ENCODE results near the gene TLL1.

The TLL1 gene

GRCh38 chr4:166019441-166020220, 146.6 kb downstream of the TLL1 start:
- TF ChIP-seq POLR2A (IDR thresholded peaks at IDR 0.05; ENCODE audit: extremely low read depth, insufficient read length) (no peak), CTCF (IDR thresholded peaks at IDR 0.05; ENCODE audit: low read depth, low read length) (no peak), MAX (IDR thresholded peaks at IDR 0.05; ENCODE audit: low read depth, low read length) (no peak), MYC (IDR thresholded peaks at IDR 0.05; ENCODE audit: low read depth, low read length) (no peak)
- no peak for DNase-seq (ENCODE audit: low read depth)
- H3K4me3 ChIP-seq (ENCODE audit: low read depth, low read length), result no peak overlapping the region

GRCh38 chr4:166021617-166022016, 148.6 kb downstream of the TLL1 start:
- no peak for DNase-seq (ENCODE audit: low read depth)
- H3K4me3 ChIP-seq (ENCODE audit: low read depth, low read length), result no peak overlapping the region
- TF ChIP-seq CTCF (IDR thresholded peaks at IDR 0.05; ENCODE audit: low read depth, low read length) (no peak), MYC (IDR thresholded peaks at IDR 0.05; ENCODE audit: low read depth, low read length) (no peak), MAX (IDR thresholded peaks at IDR 0.05; ENCODE audit: low read depth, low read length) (no peak), POLR2A (IDR thresholded peaks at IDR 0.05; ENCODE audit: extremely low read depth, insufficient read length) (no peak)

GRCh38 chr4:166034965-166035364, 161.9 kb downstream of the TLL1 start:
- no peak for DNase-seq (ENCODE audit: low read depth)
- H3K4me3 ChIP-seq (ENCODE audit: low read depth, low read length), result no peak overlapping the region
- TF ChIP-seq CTCF (IDR thresholded peaks at IDR 0.05; ENCODE audit: low read depth, low read length) (no peak), MAX (IDR thresholded peaks at IDR 0.05; ENCODE audit: low read depth, low read length) (no peak), MYC (IDR thresholded peaks at IDR 0.05; ENCODE audit: low read depth, low read length) (no peak)

- no peak overlapping the region for H3K4me3 ChIP-seq (ENCODE audit: low read depth, low read length)
- DNase-seq (ENCODE audit: low read depth), result no peak
- no peak for TF ChIP-seq CTCF (IDR thresholded peaks at IDR 0.05; ENCODE audit: low read depth, low read length)
- TF ChIP-seq POLR2A (IDR thresholded peaks at IDR 0.05; ENCODE audit: extremely low read depth, insufficient read length), result no peak
- TF ChIP-seq MYC (IDR thresholded peaks at IDR 0.05; ENCODE audit: low read depth, low read length), result no peak
- TF ChIP-seq MAX (IDR thresholded peaks at IDR 0.05; ENCODE audit: low read depth, low read length), result no peak
These were observed 166.8 kb downstream of the TLL1 start for GRCh38 chr4:166039822-166040221.

GRCh38 chr4:166042510-166043055, 169.5 kb downstream of the TLL1 start:
- TF ChIP-seq POLR2A (IDR thresholded peaks at IDR 0.05; ENCODE audit: extremely low read depth, insufficient read length), result no peak
- TF ChIP-seq MYC (IDR thresholded peaks at IDR 0.05; ENCODE audit: low read depth, low read length), result no peak
- TF ChIP-seq CTCF (IDR thresholded peaks at IDR 0.05; ENCODE audit: low read depth, low read length), result no peak
- DNase-seq (ENCODE audit: low read depth), result no peak
- H3K4me3 ChIP-seq (ENCODE audit: low read depth, low read length), result no peak overlapping the region
